Liver (tissue), 9 donors: ENCODE measurements around the gene PRR23E. TPM values are rescaled to one million over a fixed set of nuclear protein-coding genes. Genes with fewer than 3 reads are reported as not detected.

Experiments
- DNase-seq: peaks from one replicate; pipeline ENCODE4 v3.0.0-alpha.2; 2017; ENCODE audit warnings: low spot score
- H3K27ac ChIP-seq, 2 donors: one replicate each; pipeline ENCODE4 v1.7.0; 2013; ENCODE audit warnings: inconsistent platforms in 2 of 2, low read length in 2 of 2, control low read depth in 1 of 2, low read depth in 1 of 2, mild to moderate bottlenecking in 1 of 2
- H3K27me3 ChIP-seq, 4 donors: one replicate each; pipeline versions ENCODE4 v1.6.1 to v1.7.0; 2013; ENCODE audit warnings: low read length in 3 of 4, inconsistent platforms in 1 of 4, mild to moderate bottlenecking in 1 of 4, moderate library complexity in 1 of 4; ENCODE audit not compliant: control insufficient read depth in 4 of 4, insufficient read depth in 4 of 4
- H3K36me3 ChIP-seq, 4 donors: one replicate each; pipeline versions ENCODE4 v1.6.1 to v1.7.0; 2013; ENCODE audit warnings: low read length in 3 of 4, mild to moderate bottlenecking in 3 of 4, low read depth in 1 of 4, moderate library complexity in 1 of 4; ENCODE audit not compliant: control insufficient read depth in 4 of 4, insufficient read depth in 3 of 4
- H3K4me1 ChIP-seq, 4 donors: one replicate each; pipeline versions ENCODE4 v1.6.1 to v1.7.0; 2013; ENCODE audit warnings: low read length in 3 of 4, mild to moderate bottlenecking in 3 of 4, moderate library complexity in 1 of 4; ENCODE audit not compliant: control insufficient read depth in 4 of 4, insufficient read depth in 4 of 4
- H3K4me3 ChIP-seq, 3 donors: one replicate each; pipeline versions ENCODE4 v1.6.1 to v1.7.0; 2013; ENCODE audit warnings: low read length in 3 of 3, control low read depth in 1 of 3, low read depth in 1 of 3, mild to moderate bottlenecking in 1 of 3
- H3K9ac ChIP-seq, 2 donors: one replicate each; pipeline ENCODE4 v1.7.0; 2013; ENCODE audit warnings: low read length in 2 of 2, mild to moderate bottlenecking in 2 of 2, moderate library complexity in 2 of 2, control low read depth in 1 of 2, low read depth in 1 of 2
- H3K9me3 ChIP-seq, 4 donors: one replicate each; pipeline versions ENCODE4 v1.6.1 to v1.7.0; 2013; ENCODE audit warnings: low read length in 3 of 4; ENCODE audit not compliant: control insufficient read depth in 4 of 4
- EGR1 ChIP-seq, 2 donors: IDR thresholded peaks; 2 replicates each; pipeline ENCODE4 v1.6.1; 2016 to 2018; ENCODE audit warnings: antibody characterized with exemption in 2 of 2, low read depth in 2 of 2
- FOXA1 ChIP-seq: IDR thresholded peaks from 2 replicates; pipeline ENCODE4 v1.6.1; 2016; ENCODE audit warnings: antibody characterized with exemption
- FOXA2 ChIP-seq: IDR thresholded peaks from 2 replicates; pipeline ENCODE4 v1.6.1; 2016; ENCODE audit warnings: antibody characterized with exemption
- GABPA ChIP-seq, 2 donors: IDR thresholded peaks in 1 of 2; conservative IDR thresholded peaks in 1 of 2; 2 replicates each; pipeline ENCODE4 v1.6.1; 2016; ENCODE audit warnings: antibody characterized with exemption in 2 of 2, mild to moderate bottlenecking in 1 of 2, moderate library complexity in 1 of 2
- HNF4A ChIP-seq, 2 donors: conservative IDR thresholded peaks; 2 replicates each; pipeline ENCODE4 v1.6.1; 2016; ENCODE audit warnings: antibody characterized with exemption in 2 of 2, mild to moderate bottlenecking in 2 of 2
- HNF4G ChIP-seq: IDR thresholded peaks from 2 replicates; pipeline ENCODE4 v1.6.1; 2016; ENCODE audit warnings: antibody characterized with exemption
- JUND ChIP-seq, 2 donors: IDR thresholded peaks; 2 replicates each; pipeline ENCODE4 v1.6.1; 2016; ENCODE audit warnings: antibody characterized with exemption in 2 of 2
- NR2F2 ChIP-seq: IDR thresholded peaks from 2 replicates; pipeline ENCODE4 v1.6.1; 2016; ENCODE audit warnings: antibody characterized with exemption
- RAD21 ChIP-seq, 2 donors: IDR thresholded peaks; 2 replicates each; pipeline ENCODE4 v1.6.1; 2016; ENCODE audit warnings: antibody characterized with exemption in 2 of 2, mild to moderate bottlenecking in 2 of 2
- RXRA ChIP-seq, 2 donors: IDR thresholded peaks; 2 replicates each; pipeline ENCODE4 v1.6.1; 2017 to 2018; ENCODE audit warnings: antibody characterized with exemption in 2 of 2, mild to moderate bottlenecking in 1 of 2
- SP1 ChIP-seq: IDR thresholded peaks from 2 replicates; pipeline ENCODE4 v1.6.1; 2018; ENCODE audit warnings: antibody characterized with exemption, mild to moderate bottlenecking
- TAF1 ChIP-seq: conservative IDR thresholded peaks from 2 replicates; pipeline ENCODE4 v1.6.1; 2016; ENCODE audit warnings: antibody characterized with exemption, mild to moderate bottlenecking
- YY1 ChIP-seq: IDR thresholded peaks from 2 replicates; pipeline ENCODE4 v1.6.1; 2016; ENCODE audit warnings: antibody characterized with exemption, mild to moderate bottlenecking
- WGBS: extraction: QIAGEN DNeasy Blood & Tissue Kit; methylation state at CpG from one replicate; pipeline ENCODE4 v1.1.7; 2013; 5-methylcytosine and 5-hydroxymethylcytosine counted together
- polyA plus RNA-seq, 2 donors: library from polyadenylated mRNA; stranded (reverse) in 1 of 2; unstranded in 1 of 2; fragments of 200-250 nt in 1 of 2; fragments of >200 nt in 1 of 2; fragmentation: Nextera tagmentation in 1 of 2; extraction: Ambion mirVana in 1 of 2; gene quantifications; one replicate each; pipeline versions ENCODE4 v1.2.1 to v1.2.3, GENCODE V29; 2013 to 2015
- total RNA-seq, 2 donors: library from RNA; depleted of rRNA; stranded (reverse); fragments of >200 nt; gene quantifications; one replicate each; pipeline ENCODE4 v1.2.3, GENCODE V29; 2014
- TF ChIP-seq, protein P1 (sequence below): IDR thresholded peaks from 2 replicates; pipeline ENCODE4 v1.6.1; 2016; ENCODE audit warnings: antibody characterized with exemption
- TF ChIP-seq, protein P2 (sequence below): IDR thresholded peaks from 2 replicates; pipeline ENCODE4 v1.6.1; 2016; ENCODE audit warnings: antibody characterized with exemption, mild to moderate bottlenecking
- TF ChIP-seq, protein P3 (sequence below): IDR thresholded peaks from 2 replicates; pipeline ENCODE4 v1.6.1; 2016; ENCODE audit warnings: antibody characterized with exemption
- TF ChIP-seq, protein P4 (sequence below): fragments of 150-350 bp; IDR thresholded peaks from 2 replicates; pipeline ENCODE4 v1.5.1; 2017; ENCODE audit warnings: improper control_type of control experiment, low read depth, low read length; ENCODE audit not compliant: missing input control
- TF ChIP-seq, protein P5 (sequence below): IDR thresholded peaks from 2 replicates; pipeline ENCODE4 v1.6.1; 2016; ENCODE audit warnings: antibody characterized with exemption
- donor health status: healthy.
- donor health status: healthy.
- donor health status: healthy.
- donor health status: healthy.
- donor health status: healthy.

The PRR23E gene
- total and polyA plus RNA-seq, 4 donors = not detected

DNA sequence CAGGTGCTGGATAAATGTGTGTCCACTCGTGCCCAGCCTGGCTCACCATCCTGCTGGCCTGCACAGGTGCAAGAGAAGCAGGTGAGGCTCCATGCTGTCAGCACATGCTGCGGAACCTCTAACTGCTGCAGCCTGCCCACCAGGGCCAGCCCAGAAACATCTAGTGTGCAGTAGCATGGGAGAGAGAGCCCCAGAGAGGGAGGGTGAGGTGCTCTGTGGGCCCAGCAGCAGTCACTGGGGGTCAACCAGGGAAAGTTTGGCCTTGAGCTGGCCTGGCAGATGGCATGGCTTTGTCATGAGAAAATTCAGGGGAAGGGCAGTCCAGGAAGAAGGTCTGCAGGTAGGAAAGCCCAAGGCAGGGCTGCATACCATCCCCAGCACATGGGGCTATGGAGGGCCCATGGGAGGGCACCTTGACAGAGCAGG is 18.2 kb upstream of the PRR23E start:
- WGBS = 92% methylated on average over 2 of the region's 2 CpGs
- H3K4me3 ChIP-seq = no peak overlapping the region
- no peaks in the 10 kb centered on the region for H3K4me1 ChIP-seq
- peaks cover 0 to 4% (median 0%) of the 10 kb centered on the region in 4 donors for H3K9me3 ChIP-seq
- H3K36me3 ChIP-seq = no peaks in the 10 kb centered on the region
- peak; percentile 29 for DNase-seq
- H3K27me3 ChIP-seq = peaks cover 0 to 1% (median 0%) of the 10 kb centered on the region in 4 donors
- no peak overlapping the region for H3K9ac ChIP-seq
- H3K27ac ChIP-seq = no peak overlapping the region
- TF ChIP-seq, protein P1, sequence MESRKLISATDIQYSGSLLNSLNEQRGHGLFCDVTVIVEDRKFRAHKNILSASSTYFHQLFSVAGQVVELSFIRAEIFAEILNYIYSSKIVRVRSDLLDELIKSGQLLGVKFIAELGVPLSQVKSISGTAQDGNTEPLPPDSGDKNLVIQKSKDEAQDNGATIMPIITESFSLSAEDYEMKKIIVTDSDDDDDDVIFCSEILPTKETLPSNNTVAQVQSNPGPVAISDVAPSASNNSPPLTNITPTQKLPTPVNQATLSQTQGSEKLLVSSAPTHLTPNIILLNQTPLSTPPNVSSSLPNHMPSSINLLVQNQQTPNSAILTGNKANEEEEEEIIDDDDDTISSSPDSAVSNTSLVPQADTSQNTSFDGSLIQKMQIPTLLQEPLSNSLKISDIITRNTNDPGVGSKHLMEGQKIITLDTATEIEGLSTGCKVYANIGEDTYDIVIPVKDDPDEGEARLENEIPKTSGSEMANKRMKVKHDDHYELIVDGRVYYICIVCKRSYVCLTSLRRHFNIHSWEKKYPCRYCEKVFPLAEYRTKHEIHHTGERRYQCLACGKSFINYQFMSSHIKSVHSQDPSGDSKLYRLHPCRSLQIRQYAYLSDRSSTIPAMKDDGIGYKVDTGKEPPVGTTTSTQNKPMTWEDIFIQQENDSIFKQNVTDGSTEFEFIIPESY = no peak
- TF ChIP-seq SP1 (no peak), TAF1 (no peak), HNF4G (no peak), NR2F2 (no peak), HNF4A (conservative IDR thresholded peaks at IDR 0.05) (no peak), JUND (IDR thresholded peaks at IDR 0.05) (no peak), YY1 (no peak), FOXA2 (no peak), EGR1 (IDR thresholded peaks at IDR 0.05; ENCODE audit: low read depth in 2 of 2) (no peak), RXRA (IDR thresholded peaks at IDR 0.05) (no peak), GABPA (IDR thresholded peaks at IDR 0.05 in 1 of 2, conservative IDR thresholded peaks at IDR 0.05 in 1 of 2) (no peak), RAD21 (IDR thresholded peaks at IDR 0.05) (no peak), FOXA1 (no peak)
- TF ChIP-seq, protein P2, sequence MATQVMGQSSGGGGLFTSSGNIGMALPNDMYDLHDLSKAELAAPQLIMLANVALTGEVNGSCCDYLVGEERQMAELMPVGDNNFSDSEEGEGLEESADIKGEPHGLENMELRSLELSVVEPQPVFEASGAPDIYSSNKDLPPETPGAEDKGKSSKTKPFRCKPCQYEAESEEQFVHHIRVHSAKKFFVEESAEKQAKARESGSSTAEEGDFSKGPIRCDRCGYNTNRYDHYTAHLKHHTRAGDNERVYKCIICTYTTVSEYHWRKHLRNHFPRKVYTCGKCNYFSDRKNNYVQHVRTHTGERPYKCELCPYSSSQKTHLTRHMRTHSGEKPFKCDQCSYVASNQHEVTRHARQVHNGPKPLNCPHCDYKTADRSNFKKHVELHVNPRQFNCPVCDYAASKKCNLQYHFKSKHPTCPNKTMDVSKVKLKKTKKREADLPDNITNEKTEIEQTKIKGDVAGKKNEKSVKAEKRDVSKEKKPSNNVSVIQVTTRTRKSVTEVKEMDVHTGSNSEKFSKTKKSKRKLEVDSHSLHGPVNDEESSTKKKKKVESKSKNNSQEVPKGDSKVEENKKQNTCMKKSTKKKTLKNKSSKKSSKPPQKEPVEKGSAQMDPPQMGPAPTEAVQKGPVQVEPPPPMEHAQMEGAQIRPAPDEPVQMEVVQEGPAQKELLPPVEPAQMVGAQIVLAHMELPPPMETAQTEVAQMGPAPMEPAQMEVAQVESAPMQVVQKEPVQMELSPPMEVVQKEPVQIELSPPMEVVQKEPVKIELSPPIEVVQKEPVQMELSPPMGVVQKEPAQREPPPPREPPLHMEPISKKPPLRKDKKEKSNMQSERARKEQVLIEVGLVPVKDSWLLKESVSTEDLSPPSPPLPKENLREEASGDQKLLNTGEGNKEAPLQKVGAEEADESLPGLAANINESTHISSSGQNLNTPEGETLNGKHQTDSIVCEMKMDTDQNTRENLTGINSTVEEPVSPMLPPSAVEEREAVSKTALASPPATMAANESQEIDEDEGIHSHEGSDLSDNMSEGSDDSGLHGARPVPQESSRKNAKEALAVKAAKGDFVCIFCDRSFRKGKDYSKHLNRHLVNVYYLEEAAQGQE = no peak
- TF ChIP-seq, protein P3, sequence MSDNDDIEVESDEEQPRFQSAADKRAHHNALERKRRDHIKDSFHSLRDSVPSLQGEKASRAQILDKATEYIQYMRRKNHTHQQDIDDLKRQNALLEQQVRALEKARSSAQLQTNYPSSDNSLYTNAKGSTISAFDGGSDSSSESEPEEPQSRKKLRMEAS = no peak
- TF ChIP-seq, protein P4, sequence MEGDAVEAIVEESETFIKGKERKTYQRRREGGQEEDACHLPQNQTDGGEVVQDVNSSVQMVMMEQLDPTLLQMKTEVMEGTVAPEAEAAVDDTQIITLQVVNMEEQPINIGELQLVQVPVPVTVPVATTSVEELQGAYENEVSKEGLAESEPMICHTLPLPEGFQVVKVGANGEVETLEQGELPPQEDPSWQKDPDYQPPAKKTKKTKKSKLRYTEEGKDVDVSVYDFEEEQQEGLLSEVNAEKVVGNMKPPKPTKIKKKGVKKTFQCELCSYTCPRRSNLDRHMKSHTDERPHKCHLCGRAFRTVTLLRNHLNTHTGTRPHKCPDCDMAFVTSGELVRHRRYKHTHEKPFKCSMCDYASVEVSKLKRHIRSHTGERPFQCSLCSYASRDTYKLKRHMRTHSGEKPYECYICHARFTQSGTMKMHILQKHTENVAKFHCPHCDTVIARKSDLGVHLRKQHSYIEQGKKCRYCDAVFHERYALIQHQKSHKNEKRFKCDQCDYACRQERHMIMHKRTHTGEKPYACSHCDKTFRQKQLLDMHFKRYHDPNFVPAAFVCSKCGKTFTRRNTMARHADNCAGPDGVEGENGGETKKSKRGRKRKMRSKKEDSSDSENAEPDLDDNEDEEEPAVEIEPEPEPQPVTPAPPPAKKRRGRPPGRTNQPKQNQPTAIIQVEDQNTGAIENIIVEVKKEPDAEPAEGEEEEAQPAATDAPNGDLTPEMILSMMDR = no peak
- TF ChIP-seq, protein P5, sequence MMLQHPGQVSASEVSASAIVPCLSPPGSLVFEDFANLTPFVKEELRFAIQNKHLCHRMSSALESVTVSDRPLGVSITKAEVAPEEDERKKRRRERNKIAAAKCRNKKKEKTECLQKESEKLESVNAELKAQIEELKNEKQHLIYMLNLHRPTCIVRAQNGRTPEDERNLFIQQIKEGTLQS = no peak
